ENCODE data around the gene FMNL2. TPM values are rescaled to one million over a fixed set of nuclear protein-coding genes. Genes with fewer than 3 reads are reported as not detected.

FMNL2 gene
- total and polyA plus RNA-seq, 2 of the 4 experiments (the other 2 are of a cell fraction) = 10.9 to 11.4 TPM

GRCh38 chr2:152380261-152381055 lies 45.5 kb downstream of the FMNL2 start:
- in situ Hi-C loops (cut with MboI; ENCODE audit: low sequenced_read_pairs) = no loop called here
- peak; percentile 28 for DNase-seq
- CTCF ChIA-PET = no interaction called here
- TF ChIP-seq RCOR1 (IDR thresholded peaks at IDR 0.05; ENCODE audit: insufficient replicate concordance, low read length) (no peak), MAFK (IDR thresholded peaks at IDR 0.05; ENCODE audit: low read depth, low read length) (no peak), CHD1 (IDR thresholded peaks at IDR 0.05; ENCODE audit: low read depth, low read length) (no peak), POLR2A (IDR thresholded peaks at IDR 0.05; ENCODE audit: low read depth, low read length) (no peak), FOS (IDR thresholded peaks at IDR 0.05; ENCODE audit: low read depth, low read length) (no peak), RAD21 (IDR thresholded peaks at IDR 0.05; ENCODE audit: low read length) (no peak), NFE2L2 (IDR thresholded peaks at IDR 0.05; ENCODE audit: low read depth, low read length) (no peak), SMC3 (IDR thresholded peaks at IDR 0.05; ENCODE audit: low read depth, low read length) (no peak), CTCF (conservative IDR thresholded peaks at IDR 0.05; ENCODE audit: low read depth, low read length) (no peak), CEBPB (IDR thresholded peaks at IDR 0.05; ENCODE audit: low read depth, low read length) (no peak; the same call in 1 of the 2 replicates), RFX5 (IDR thresholded peaks at IDR 0.05; ENCODE audit: low read depth, low read length) (no peak), MAZ (IDR thresholded peaks at IDR 0.05; ENCODE audit: borderline replicate concordance, low read depth, low read length) (no peak), MXI1 (IDR thresholded peaks at IDR 0.05; ENCODE audit: borderline replicate concordance, low read depth, low read length) (no peak)
- TF ChIP-seq, protein P1, sequence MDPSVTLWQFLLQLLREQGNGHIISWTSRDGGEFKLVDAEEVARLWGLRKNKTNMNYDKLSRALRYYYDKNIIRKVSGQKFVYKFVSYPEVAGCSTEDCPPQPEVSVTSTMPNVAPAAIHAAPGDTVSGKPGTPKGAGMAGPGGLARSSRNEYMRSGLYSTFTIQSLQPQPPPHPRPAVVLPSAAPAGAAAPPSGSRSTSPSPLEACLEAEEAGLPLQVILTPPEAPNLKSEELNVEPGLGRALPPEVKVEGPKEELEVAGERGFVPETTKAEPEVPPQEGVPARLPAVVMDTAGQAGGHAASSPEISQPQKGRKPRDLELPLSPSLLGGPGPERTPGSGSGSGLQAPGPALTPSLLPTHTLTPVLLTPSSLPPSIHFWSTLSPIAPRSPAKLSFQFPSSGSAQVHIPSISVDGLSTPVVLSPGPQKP (IDR thresholded peaks at IDR 0.05; ENCODE audit: borderline replicate concordance, low read depth, low read length) = no peak
- TF ChIP-seq, protein P2, sequence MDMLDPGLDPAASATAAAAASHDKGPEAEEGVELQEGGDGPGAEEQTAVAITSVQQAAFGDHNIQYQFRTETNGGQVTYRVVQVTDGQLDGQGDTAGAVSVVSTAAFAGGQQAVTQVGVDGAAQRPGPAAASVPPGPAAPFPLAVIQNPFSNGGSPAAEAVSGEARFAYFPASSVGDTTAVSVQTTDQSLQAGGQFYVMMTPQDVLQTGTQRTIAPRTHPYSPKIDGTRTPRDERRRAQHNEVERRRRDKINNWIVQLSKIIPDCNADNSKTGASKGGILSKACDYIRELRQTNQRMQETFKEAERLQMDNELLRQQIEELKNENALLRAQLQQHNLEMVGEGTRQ (IDR thresholded peaks at IDR 0.05; ENCODE audit: low read depth, low read length) = no peak

More at GRCh38 chr2:152380261-152381055, 45.5 kb downstream of the FMNL2 start:
- H3K9me3 ChIP-seq (ENCODE audit: control insufficient read depth, insufficient read depth, low read length) = no peaks in the 10 kb centered on the region
- no peak overlapping the region for H3K27ac ChIP-seq (ENCODE audit: insufficient read depth, low read length)
- H2BK120ac ChIP-seq (ENCODE audit: low read depth, low read length) = no peak overlapping the region
- H2BK15ac ChIP-seq (ENCODE audit: low read depth, low read length) = no peak overlapping the region
- H2BK20ac ChIP-seq (ENCODE audit: low read depth, low read length) = no peak overlapping the region
- H3K18ac ChIP-seq (ENCODE audit: low read depth, low read length) = no peak overlapping the region
- H2AFZ ChIP-seq (replicated peaks; ENCODE audit: low read length, poor library complexity) = no peak overlapping the region
- H3K4me3 ChIP-seq (ENCODE audit: insufficient read depth, low read depth, low read length) = no peak overlapping the region
- no peak; the same call in 1 of the 2 replicates for ATAC-seq (ENCODE audit: low read depth)
- 60% methylated on average over 2 of the region's 5 CpGs; no CpG with 5 or more reads in 1 of the 2 experiments for WGBS, 2 experiments (ENCODE audit: extremely low coverage in 2 of 2, insufficient read length in 1 of 2)
- no peaks in the 10 kb centered on the region for H3K27me3 ChIP-seq (ENCODE audit: control insufficient read depth, insufficient read depth, low read length)
- peaks cover 2% of the 10 kb centered on the region; the same call in 1 of the 2 replicates for H3K4me1 ChIP-seq (ENCODE audit: control insufficient read depth, insufficient read depth, low read length)
- H3K4ac ChIP-seq (ENCODE audit: low read depth, low read length) = no peak overlapping the region
- intact Hi-C loops (cut with micrococcal nuclease) = no loop called here
- H3K56ac ChIP-seq (ENCODE audit: extremely low read depth, insufficient read depth, low read length) = no peak overlapping the region
- no peak overlapping the region for H2AK5ac ChIP-seq (ENCODE audit: low read depth, low read length)
- H4K20me1 ChIP-seq (ENCODE audit: insufficient read depth, low read length) = no peaks in the 10 kb centered on the region; the same call in 1 of the 2 replicates
- no peak overlapping the region for H2AK9ac ChIP-seq (replicated peaks; ENCODE audit: low read depth, low read length, poor library complexity)
- H3K36me3 ChIP-seq (ENCODE audit: control insufficient read depth, insufficient read depth, low read length) = no peaks in the 10 kb centered on the region
- H3K14ac ChIP-seq (replicated peaks; ENCODE audit: low read depth, low read length) = no peak overlapping the region
- H3K23ac ChIP-seq (ENCODE audit: low read depth, low read length) = 0 out of 2 replicates have a peak overlapping the region, but pooled peaks have one; percentile 15
- BruUV-seq (replicated peaks) = no TSS peak
- POLR2A ChIA-PET (ENCODE audit: unreplicated experiment) = no interaction called here
- no peak overlapping the region for H3K9ac ChIP-seq (ENCODE audit: low read depth, low read length)
- H4K5ac ChIP-seq (ENCODE audit: low read depth, low read length) = no peak overlapping the region
- peaks cover 25 to 28% of the 10 kb centered on the region in 2 experiments for H3K79me1 ChIP-seq (ENCODE audit: low read depth in 1 of 2, low read length in 2 of 2)
- H3K4me2 ChIP-seq (ENCODE audit: low read depth, low read length) = no peak overlapping the region
- no peaks in the 10 kb centered on the region for H3K9me1 ChIP-seq (ENCODE audit: insufficient read depth, low read length)
- H2BK5ac ChIP-seq (ENCODE audit: low read depth, low read length, poor library complexity, severe bottlenecking) = no peak overlapping the region
- dilution Hi-C loops (cut with HindIII; ENCODE audit: low sequenced_read_pairs, unreplicated experiment) = no loop called here
- no peak overlapping the region for H4K8ac ChIP-seq (ENCODE audit: low read depth in 2 of 2, low read length in 2 of 2)
- H4K91ac ChIP-seq (ENCODE audit: insufficient read depth, low read depth, low read length) = no peak overlapping the region

All from IMR-90 (cell line).